K562 (cell line): ENCODE measurements around the gene ZNF593OS. TPM values are rescaled to one million over a fixed set of nuclear protein-coding genes. Genes with fewer than 3 reads are reported as not detected.

Experiments
- CHD2 ChIP-seq: IDR thresholded peaks from 2 replicates; pipeline ENCODE4 v1.6.1; 2011; ENCODE audit warnings: low read depth, low read length
- CTBP1 ChIP-seq: fragments of 450-650 bp; IDR thresholded peaks from 2 replicates; pipeline ENCODE4 v1.6.1; 2016; ENCODE audit warnings: borderline replicate concordance
- HDAC2 ChIP-seq: fragments of 450-650 bp; IDR thresholded peaks from 2 replicates; pipeline ENCODE4 v1.6.1; 2016; ENCODE audit warnings: mild to moderate bottlenecking
- NEUROD1 ChIP-seq: fragments of 150-350 bp; IDR thresholded peaks from 2 replicates; pipeline ENCODE4 v1.6.1; 2014; ENCODE audit warnings: borderline replicate concordance, low read length, low read depth; ENCODE audit not compliant: partially characterized antibody
- NR0B1 ChIP-seq: fragments of 450-650 bp; IDR thresholded peaks from one replicate; pipeline ENCODE4 v1.6.1; 2018; ENCODE audit warnings: mild to moderate bottlenecking, moderate library complexity; ENCODE audit not compliant: partially characterized antibody
- SAP30 ChIP-seq: fragments of 200-600 bp; sonication (generic); IDR thresholded peaks from 2 replicates; pipeline ENCODE4 v1.6.1; 2012; ENCODE audit warnings: borderline replicate concordance, low read depth, mild to moderate bottlenecking, moderate library complexity, low read length, control low read depth, inconsistent platforms; ENCODE audit not compliant: insufficient read depth, poor library complexity, severe bottlenecking
- SOX6 ChIP-seq: fragments of 450-650 bp; IDR thresholded peaks from 2 replicates; pipeline ENCODE4 v1.6.1; 2014; ENCODE audit warnings: mild to moderate bottlenecking
- THRB ChIP-seq: fragments of 450-650 bp; formaldehyde crosslinking; conservative IDR thresholded peaks from 2 replicates; pipeline ENCODE4 v1.4.0; 2022; ENCODE audit warnings: mild to moderate bottlenecking, missing genetic modification characterization
- TSHZ1 ChIP-seq: fragments of 250-450 bp; sonication (Bioruptor Pico); IDR thresholded peaks from 2 replicates; pipeline ENCODE4 v1.4.0; 2020; ENCODE audit warnings: mild to moderate bottlenecking, moderate library complexity
- XRCC5 ChIP-seq: fragments of 200-400 bp; formaldehyde crosslinking; IDR thresholded peaks from 2 replicates; pipeline ENCODE4 v1.6.1; 2017; ENCODE audit warnings: low read depth, mild to moderate bottlenecking, low read length
- ZNF217 ChIP-seq: sonication (generic); formaldehyde crosslinking; IDR thresholded peaks from 2 replicates; pipeline ENCODE4 v1.8.0; 2022; ENCODE audit warnings: mild to moderate bottlenecking, missing genetic modification reagents
- ZNF717 ChIP-seq: fragments of 250-450 bp; sonication (Bioruptor Pico); IDR thresholded peaks from 2 replicates; pipeline ENCODE4 v1.5.0; 2021
- ZNF830 ChIP-seq: fragments of 250-450 bp; sonication (Bioruptor Pico); IDR thresholded peaks from 2 replicates; pipeline ENCODE4 v1.5.0; 2021; ENCODE audit warnings: mild to moderate bottlenecking
- polyA plus RNA-seq, 8 experiments: library from polyadenylated mRNA; depleted of rRNA in 4 of 8; stranded (reverse) in 5 of 8; unstranded in 3 of 8; fragments of >200 nt; fragmentation: Nextera tagmentation in 2 of 8; fragmentation: Illumina TruSeq in 1 of 8; extraction: Ambion mirVana in 2 of 8; extraction: Trizol in 1 of 8; gene quantifications; 2 replicates each; pipeline versions ENCODE4 v1.2.1 to v1.2.3, GENCODE V29; 2011 to 2014; ENCODE audit warnings: inconsistent platforms in 1 of 8, missing spikeins in 1 of 8
- total RNA-seq, 7 experiments: library from RNA; depleted of rRNA in 6 of 7; stranded (reverse); fragments of >200 nt in 6 of 7; fragmentation: Illumina TruSeq in 2 of 7; extraction: Trizol in 2 of 7; gene quantifications; 2 replicates each; pipeline versions ENCODE4 v1.2.1 to v1.2.3, GENCODE V29; 2011 to 2021; ENCODE audit warnings: low replicate concordance in 1 of 7
- TF ChIP-seq, protein P1 (sequence below): fragments of 250-450 bp; sonication (Bioruptor Pico); IDR thresholded peaks from 2 replicates; pipeline ENCODE4 v1.9.0; 2021; ENCODE audit warnings: mild to moderate bottlenecking, inconsistent platforms
- TF ChIP-seq, protein P2 (sequence below): fragments of 150-350 bp; conservative IDR thresholded peaks from 2 replicates; pipeline ENCODE4 v1.6.1; 2014; ENCODE audit warnings: low read length

Gene ZNF593OS
- total and polyA plus RNA-seq, 9 of the 15 experiments (the other 6 are each of a cell fraction or from before 2014, with no cell fraction given): 0.24 to 0.27 TPM; not detected in 7

- TF ChIP-seq TSHZ1 (CRISPR knock-in tag) (no peak), SOX6 (0 out of 2 replicates have a peak, but pooled peaks have one; percentile 17), NEUROD1 (no peak), ZNF717 (no peak), THRB (CRISPR knock-in tag) (no peak), CHD2 (0 out of 2 replicates have a peak, but pooled peaks have one; percentile 14), XRCC5 (no peak; the same call in 1 of the 2 replicates), NR0B1 (no peak), HDAC2 (no peak), ZNF830 (CRISPR knock-in tag) (no peak), SAP30 (no peak), ZNF217 (CRISPR knock-in tag) (no peak), CTBP1 (peak; percentile 98)
- TF ChIP-seq, protein P1, sequence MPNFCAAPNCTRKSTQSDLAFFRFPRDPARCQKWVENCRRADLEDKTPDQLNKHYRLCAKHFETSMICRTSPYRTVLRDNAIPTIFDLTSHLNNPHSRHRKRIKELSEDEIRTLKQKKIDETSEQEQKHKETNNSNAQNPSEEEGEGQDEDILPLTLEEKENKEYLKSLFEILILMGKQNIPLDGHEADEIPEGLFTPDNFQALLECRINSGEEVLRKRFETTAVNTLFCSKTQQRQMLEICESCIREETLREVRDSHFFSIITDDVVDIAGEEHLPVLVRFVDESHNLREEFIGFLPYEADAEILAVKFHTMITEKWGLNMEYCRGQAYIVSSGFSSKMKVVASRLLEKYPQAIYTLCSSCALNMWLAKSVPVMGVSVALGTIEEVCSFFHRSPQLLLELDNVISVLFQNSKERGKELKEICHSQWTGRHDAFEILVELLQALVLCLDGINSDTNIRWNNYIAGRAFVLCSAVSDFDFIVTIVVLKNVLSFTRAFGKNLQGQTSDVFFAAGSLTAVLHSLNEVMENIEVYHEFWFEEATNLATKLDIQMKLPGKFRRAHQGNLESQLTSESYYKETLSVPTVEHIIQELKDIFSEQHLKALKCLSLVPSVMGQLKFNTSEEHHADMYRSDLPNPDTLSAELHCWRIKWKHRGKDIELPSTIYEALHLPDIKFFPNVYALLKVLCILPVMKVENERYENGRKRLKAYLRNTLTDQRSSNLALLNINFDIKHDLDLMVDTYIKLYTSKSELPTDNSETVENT (CRISPR knock-in tag): 0 out of 2 replicates have a peak, but pooled peaks have one; percentile 63
- TF ChIP-seq, protein P2, sequence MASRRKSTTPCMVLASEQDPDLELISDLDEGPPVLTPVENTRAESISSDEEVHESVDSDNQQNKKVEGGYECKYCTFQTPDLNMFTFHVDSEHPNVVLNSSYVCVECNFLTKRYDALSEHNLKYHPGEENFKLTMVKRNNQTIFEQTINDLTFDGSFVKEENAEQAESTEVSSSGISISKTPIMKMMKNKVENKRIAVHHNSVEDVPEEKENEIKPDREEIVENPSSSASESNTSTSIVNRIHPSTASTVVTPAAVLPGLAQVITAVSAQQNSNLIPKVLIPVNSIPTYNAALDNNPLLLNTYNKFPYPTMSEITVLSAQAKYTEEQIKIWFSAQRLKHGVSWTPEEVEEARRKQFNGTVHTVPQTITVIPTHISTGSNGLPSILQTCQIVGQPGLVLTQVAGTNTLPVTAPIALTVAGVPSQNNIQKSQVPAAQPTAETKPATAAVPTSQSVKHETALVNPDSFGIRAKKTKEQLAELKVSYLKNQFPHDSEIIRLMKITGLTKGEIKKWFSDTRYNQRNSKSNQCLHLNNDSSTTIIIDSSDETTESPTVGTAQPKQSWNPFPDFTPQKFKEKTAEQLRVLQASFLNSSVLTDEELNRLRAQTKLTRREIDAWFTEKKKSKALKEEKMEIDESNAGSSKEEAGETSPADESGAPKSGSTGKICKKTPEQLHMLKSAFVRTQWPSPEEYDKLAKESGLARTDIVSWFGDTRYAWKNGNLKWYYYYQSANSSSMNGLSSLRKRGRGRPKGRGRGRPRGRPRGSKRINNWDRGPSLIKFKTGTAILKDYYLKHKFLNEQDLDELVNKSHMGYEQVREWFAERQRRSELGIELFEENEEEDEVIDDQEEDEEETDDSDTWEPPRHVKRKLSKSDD: no peak
Observed at GRCh38 chr1:26161415-26162219, 10.0 kb downstream of the ZNF593OS start (continued).
